Stimulated activated CD8-positive, alpha-beta memory T cell treated with anti-CD3 and anti-CD28 coated beads, Interleukin-12 subunit alpha, Interleukin-12 subunit beta, amount 100 ng/mL, for 4 hours (primary cell): ENCODE data around the gene RAB33B.
"Not testable (repeated sequence)": the region's sequence is repeated elsewhere in the genome, so short reads cannot be mapped to it uniquely, and the experiment has no call there.

Experiments used
- DNase-seq: peaks from one replicate; pipeline ENCODE4 v3.0.0-alpha.2; 2020; ENCODE audit warnings: low read depth

The RAB33B gene

GRCh38 chr4:139464512-139464911 lies 10.6 kb downstream of the RAB33B start:
- DNase-seq, result not testable (repeated sequence)

GRCh38 chr4:139465922-139466321 lies 12.0 kb downstream of the RAB33B start:
- no peak for DNase-seq

- not testable (repeated sequence) for DNase-seq
Observed at GRCh38 chr4:139468756-139469155, 14.8 kb downstream of the RAB33B start.

GRCh38 chr4:139469216-139469615 lies 15.3 kb downstream of the RAB33B start:
- no peak for DNase-seq

GRCh38 chr4:139469869-139470268 lies 15.9 kb downstream of the RAB33B start:
- DNase-seq, result no peak

- no peak for DNase-seq
Observed at GRCh38 chr4:139470295-139470694, 16.4 kb downstream of the RAB33B start.

- DNase-seq, result no peak
Observed at GRCh38 chr4:139470997-139471665, 17.2 kb downstream of the RAB33B start.

- DNase-seq, result no peak
Observed at GRCh38 chr4:139472852-139473251, 18.9 kb downstream of the RAB33B start.

GRCh38 chr4:139476363-139476762 lies 22.4 kb downstream of the RAB33B start:
- no peak for DNase-seq

- no peak for DNase-seq
Observed at GRCh38 chr4:139481465-139481864, 27.5 kb downstream of the RAB33B start.

GRCh38 chr4:139483000-139483399 lies 29.1 kb downstream of the RAB33B start:
- no peak for DNase-seq

- DNase-seq, result no peak
Observed at GRCh38 chr4:139484783-139485311, 30.9 kb downstream of the RAB33B start.

- no peak for DNase-seq
Observed at GRCh38 chr4:139488442-139488841, 34.5 kb downstream of the RAB33B start.

GRCh38 chr4:139489638-139490037 lies 35.7 kb downstream of the RAB33B start:
- DNase-seq, result no peak

GRCh38 chr4:139492429-139492828 lies 38.5 kb downstream of the RAB33B start:
- DNase-seq, result no peak

- DNase-seq, result no peak
Observed at GRCh38 chr4:139493176-139493575, 39.3 kb downstream of the RAB33B start.

GRCh38 chr4:139499186-139499585 lies 45.3 kb downstream of the RAB33B start:
- DNase-seq, result no peak

- DNase-seq, result no peak
Observed at GRCh38 chr4:139501117-139501516, 47.2 kb downstream of the RAB33B start.

GRCh38 chr4:139501527-139501926 lies 47.6 kb downstream of the RAB33B start:
- no peak for DNase-seq

GRCh38 chr4:139501927-139502899 lies 48.3 kb downstream of the RAB33B start:
- no peak for DNase-seq

GRCh38 chr4:139503622-139504166 lies 49.8 kb downstream of the RAB33B start:
- no peak for DNase-seq

- DNase-seq, result no peak
Observed at GRCh38 chr4:139506774-139507173, 52.9 kb downstream of the RAB33B start.
